Cerebellar cortex (tissue), 1 donor: Measurements from ENCODE around the gene NUP210.

ENCODE experiments used
- DNase-seq: peaks from one replicate; pipeline ENCODE4 v3.0.0-alpha.2; 2015; ENCODE audit warnings: low spot score

Gene NUP210

GRCh38 chr3:13323822-13324221 is 96.3 kb downstream of the NUP210 start:
- DNase-seq: no peak

DNA sequence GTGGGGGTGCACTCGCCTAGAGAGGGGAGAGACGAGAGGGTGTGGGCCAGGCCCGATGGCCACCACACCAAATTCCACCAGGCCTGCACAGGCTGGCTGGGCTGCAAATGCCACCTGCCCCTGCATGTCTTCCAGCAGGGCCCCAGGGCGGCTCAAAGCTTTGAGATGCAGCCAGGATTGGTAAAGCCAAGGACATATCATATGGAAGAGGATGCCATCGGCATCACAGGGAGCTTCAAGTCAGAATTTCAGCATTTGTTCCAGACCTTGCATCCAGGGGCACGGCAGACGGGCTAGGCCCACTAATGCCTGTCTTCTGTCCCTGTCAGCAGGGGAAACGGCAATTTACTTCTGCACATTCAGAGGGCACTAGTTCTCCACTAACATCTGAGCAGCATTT is 97.8 kb downstream of the NUP210 start:
- DNase-seq: peak; percentile 23

DNA sequence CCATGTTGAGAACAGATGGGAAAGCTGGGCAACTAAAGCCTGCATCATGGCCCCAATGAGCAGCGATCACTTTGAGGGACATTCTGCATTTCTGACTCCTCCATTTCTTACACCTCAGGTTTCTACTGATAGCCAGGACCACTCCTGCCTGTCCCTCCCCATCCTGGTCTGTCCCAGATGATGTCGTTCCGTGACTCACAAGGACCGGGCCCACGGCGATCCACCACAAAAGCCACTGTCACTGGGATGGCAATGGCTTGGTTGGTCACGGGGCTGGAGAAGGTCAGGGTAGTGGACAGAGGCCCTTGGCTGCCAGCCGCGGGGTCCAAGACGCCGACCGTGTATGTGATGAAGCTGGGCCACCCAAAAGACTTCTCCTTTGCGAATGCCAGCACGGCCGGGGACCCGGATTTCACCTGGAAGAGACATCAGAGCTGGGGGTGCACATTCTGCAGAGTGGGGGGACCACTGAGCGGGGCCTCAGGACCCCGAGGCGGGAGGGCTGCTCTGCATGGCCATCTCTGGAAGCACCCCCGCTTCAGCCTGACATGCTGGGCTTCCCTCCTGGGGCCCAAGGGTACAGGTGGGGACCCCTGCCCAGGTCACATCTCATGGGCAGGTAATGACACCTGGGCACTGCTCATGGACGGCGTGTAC is 100.4 kb downstream of the NUP210 start:
- no peak for DNase-seq

DNA sequence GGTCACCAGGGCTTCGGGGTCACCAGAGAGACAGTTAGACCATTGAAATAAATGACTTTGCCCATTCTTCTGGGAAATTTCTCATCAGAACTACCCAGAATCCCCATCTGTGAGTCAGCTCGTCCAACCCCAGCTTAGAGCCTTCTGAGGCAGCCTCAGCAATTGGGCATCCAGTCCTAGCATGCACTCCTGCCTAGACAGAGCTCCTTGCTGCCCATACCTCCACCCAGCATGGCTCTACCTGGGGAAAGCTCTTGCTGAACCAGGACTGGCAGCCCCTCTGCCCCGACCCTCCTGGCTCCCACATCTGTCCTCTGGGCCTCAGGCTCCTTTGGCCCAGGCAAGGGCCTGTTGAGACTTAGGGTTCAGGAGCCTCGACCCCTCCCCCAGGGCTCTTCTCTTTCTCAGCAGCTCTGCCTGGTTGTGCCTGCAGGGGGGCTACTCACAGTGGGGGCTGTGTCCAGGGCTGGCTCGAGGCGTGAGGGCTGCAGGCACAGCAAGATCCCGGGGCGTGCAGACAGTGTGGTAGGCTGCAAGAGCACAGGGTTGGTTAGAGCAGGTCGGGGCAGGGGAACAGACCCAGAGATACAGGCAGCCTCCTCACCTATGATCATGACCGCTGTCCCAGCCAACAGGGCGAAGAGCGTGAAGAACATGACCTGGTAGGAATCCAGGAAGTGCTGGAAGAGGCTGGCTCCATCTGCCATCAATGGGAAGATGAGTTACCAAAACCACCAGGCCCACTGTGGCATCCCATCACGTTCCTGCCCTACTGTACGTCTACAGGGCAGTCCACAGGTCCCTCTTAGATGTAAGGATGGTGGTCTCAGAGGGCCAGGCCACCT is 101.3 kb downstream of the NUP210 start:
- peak; percentile 45 for DNase-seq

DNA sequence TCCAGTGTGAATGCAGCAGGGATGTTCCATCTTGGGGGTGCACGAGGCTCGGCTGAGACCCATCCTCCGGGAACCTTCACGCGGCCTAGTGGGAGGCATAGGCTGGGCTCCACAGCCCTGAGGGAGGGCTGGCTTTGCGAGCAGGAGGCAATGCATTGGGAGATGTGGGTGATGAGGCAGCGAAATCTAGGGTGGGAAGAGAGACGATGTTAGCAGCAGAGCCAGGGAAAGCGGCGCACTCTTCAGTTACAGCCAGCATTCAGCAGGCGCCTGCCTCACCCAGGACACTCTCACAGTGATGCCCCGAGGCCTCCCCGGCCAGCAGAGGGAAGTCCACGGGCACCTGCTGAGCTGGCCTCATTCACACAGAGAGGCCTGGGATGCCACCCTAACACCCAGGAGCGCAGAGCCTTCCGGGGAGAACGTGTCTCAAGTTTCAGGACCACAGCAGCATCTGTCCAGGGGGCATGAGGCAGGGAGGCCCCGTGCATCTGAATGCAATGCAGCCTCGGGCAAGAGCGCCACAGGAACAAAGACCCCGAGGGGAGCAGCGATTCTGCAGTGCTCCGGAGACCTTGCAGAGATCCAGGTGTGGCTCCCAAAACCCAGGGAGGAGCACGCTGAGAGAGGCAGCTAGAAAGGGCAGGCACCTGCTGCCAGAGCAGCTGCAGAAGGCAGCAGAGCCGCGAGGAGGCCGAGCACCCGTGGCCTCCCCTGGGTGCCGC is 102.4 kb downstream of the NUP210 start:
- no peak for DNase-seq

DNA sequence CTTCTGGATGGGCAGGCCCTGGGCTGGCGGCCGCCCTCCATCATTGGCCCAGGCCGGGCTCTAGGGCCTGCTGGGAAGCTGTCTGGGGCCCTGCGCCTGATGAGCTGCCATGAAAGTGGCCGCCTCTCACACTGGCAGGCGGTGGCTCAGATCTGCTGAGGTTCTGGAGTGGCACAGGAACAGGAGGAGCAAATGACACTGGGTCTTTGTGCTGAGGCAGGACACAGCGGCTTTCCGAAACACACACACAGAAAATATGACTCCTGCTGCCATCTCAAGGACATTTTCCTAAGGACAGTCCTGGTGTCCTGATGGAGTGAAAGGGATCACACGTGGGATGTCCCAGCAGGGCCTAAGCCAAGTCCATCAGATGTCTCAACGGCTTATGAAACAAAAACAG is 103.5 kb downstream of the NUP210 start:
- DNase-seq: peak; percentile 8

- no peak for DNase-seq
Measured at GRCh38 chr3:13314877-13315276, 105.2 kb downstream of the NUP210 start.

- no peak for DNase-seq
Measured at GRCh38 chr3:13313813-13314212, 106.3 kb downstream of the NUP210 start.

DNA sequence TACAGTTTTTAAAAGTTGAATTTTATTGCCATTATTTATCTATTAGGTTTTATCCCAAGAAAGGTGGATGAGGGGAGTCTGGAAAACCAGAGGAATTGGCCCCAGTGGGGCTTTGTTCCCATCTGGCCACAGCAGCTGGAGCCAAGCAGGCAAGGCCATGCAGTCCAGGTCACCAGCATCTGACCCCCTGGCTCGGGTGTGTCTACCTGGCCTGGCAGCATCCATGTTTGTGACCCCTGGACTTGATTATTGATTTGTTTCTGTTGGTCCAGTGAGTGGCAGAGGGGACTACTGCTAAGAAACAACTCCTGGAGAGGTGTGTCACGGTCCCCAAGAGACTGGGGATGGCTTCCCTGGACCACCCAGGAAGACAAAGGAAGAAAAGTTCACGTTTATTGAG is 111.1 kb downstream of the NUP210 start:
- DNase-seq: no peak

GRCh38 chr3:13308380-13308801 is 111.7 kb downstream of the NUP210 start:
- peak; percentile 64 for DNase-seq

GRCh38 chr3:13307041-13307440 is 113.1 kb downstream of the NUP210 start:
- DNase-seq: no peak

- no peak for DNase-seq
Measured at GRCh38 chr3:13305623-13306022, 114.5 kb downstream of the NUP210 start.

GRCh38 chr3:13303410-13303809 is 116.7 kb downstream of the NUP210 start:
- DNase-seq: no peak

DNA sequence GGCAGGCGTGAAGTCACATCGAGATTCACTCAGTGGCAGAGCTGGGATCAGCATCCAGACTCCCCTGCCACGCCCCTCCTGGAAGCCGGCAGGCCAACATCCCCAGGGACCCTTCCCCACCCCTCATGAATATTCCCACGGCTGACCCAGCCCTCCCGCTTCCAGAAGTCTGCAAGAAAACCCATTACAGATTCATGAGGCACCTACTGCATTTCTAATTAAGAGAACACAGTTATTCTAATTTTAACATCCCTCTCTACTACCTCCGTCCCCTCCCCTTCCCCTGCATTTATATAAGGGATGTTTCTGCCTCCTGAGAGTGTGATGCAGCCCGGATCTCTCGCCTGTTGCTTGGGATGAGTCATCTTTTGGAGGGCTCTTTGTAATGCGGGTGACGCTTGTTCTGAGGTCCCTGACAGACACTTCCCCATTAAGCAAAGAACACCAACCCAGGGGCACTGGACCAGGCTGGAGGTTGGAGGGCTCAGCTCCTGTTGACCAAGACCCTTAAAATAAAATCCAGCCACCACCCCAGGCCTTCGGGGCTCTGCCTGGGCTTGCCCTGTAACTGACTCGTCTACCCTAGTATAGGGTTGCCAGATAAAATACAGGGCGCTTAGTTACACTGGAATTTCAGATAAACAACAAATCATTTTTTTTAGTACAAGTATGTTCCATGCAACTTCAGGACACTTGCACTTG is 118.7 kb downstream of the NUP210 start:
- no peak for DNase-seq

GRCh38 chr3:13300546-13301285 is 119.4 kb downstream of the NUP210 start:
- DNase-seq: no peak

GRCh38 chr3:13299531-13300155 is 120.5 kb downstream of the NUP210 start:
- no peak for DNase-seq

DNA sequence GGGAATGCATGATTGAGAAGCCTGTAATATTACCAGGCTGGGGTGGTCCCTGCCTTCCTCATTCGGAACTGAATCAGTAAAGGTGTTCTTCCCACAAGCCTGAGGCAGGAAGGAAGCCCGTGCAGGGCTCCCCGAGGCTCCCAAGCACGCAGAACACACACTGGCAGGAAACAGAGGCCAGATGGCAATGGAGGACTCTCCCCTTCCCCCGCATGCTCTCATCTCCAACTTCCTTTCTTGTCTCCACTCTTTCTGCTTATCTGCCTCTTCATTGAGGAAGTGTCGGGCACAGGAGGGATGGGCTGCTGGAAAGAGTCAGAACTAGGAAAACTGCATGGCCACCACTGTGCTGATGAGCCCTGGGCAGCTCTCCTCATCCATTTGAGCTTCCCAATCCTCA is 123.5 kb downstream of the NUP210 start:
- DNase-seq: peak; percentile 71

- DNase-seq: no peak
Measured at GRCh38 chr3:13294442-13295351, 125.4 kb downstream of the NUP210 start.

DNA sequence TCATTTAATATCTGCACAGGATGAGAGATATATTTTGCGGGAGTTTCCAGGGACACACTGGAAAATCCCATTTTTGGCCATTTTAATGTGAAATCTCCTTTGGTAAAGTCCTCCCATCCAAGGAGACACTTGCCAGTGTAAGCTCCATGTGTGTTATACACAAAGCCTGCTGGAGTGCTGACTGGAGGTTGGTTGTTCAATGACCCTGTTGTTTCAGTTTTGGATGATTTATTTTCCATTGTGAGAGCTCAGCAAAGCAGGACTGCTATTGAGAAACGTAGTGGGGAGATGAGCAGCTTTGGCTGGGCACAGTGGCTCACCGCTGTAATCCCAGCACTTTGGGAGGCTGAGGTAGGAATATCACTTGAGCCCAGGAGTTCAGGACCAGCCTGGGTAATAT is 127.7 kb downstream of the NUP210 start:
- DNase-seq: no peak

GRCh38 chr3:13290941-13291340 is 129.2 kb downstream of the NUP210 start:
- DNase-seq: no peak
